Upper lobe of right lung (tissue), 1 donor: ENCODE data around the gene CASP4. TPM values are rescaled to one million over a fixed set of nuclear protein-coding genes. Genes with fewer than 3 reads are reported as not detected.
A peak's percentile ranks its signal among the peaks of the same experiment; 100 is the strongest.

Experiments
- ATAC-seq: fragments of 200-7000 bp; cut with Tn5 transposase; one replicate; pipeline ENCODE4 v1.9.1; 2020; ENCODE audit warnings: mild to moderate bottlenecking, moderate library complexity
- DNase-seq: peaks from one replicate; pipeline ENCODE4 v3.0.0-alpha.2; 2020
- H3K27ac ChIP-seq: fragments of 200-600 bp; one replicate; pipeline ENCODE4 v1.8.0; 2022
- H3K27me3 ChIP-seq: fragments of 200-600 bp; one replicate; pipeline ENCODE4 v1.8.0; 2022; ENCODE audit warnings: mild to moderate bottlenecking
- H3K36me3 ChIP-seq: fragments of 200-600 bp; one replicate; pipeline ENCODE4 v1.8.0; 2022
- H3K4me1 ChIP-seq: fragments of 200-600 bp; one replicate; pipeline ENCODE4 v1.8.0; 2022
- H3K4me3 ChIP-seq: fragments of 200-600 bp; one replicate; pipeline ENCODE4 v1.8.0; 2022; ENCODE audit warnings: mild to moderate bottlenecking
- H3K9me3 ChIP-seq: fragments of 200-600 bp; one replicate; pipeline ENCODE4 v1.8.0; 2022
- CTCF ChIP-seq: fragments of 200-600 bp; IDR thresholded peaks from one replicate; pipeline ENCODE4 v1.8.0; 2022; ENCODE audit warnings: antibody characterized with exemption
- intact Hi-C: fragments of 100-400 bp; cut with DNase I; formaldehyde crosslinking; loops from one replicate; pipeline ENCODE4 v1.11.0; 2022
- long read RNA-seq: library from polyadenylated mRNA; unstranded; transcript quantifications from one replicate; pipeline ENCODE4 v2.0.0, GENCODE V29; 2021
- total RNA-seq: library from RNA; stranded (reverse); fragmentation: NEBNext Ultra II Directional; extraction: Animal tissue kit (Norgen Biotek cat#: 25700); gene quantifications from one replicate; pipeline ENCODE4 v1.2.1, GENCODE V29; 2021
- donor health status: DM: no; HTN: yes; CAD: no; lungs with severe emphysema.

The CASP4 gene
- total RNA-seq: 101 TPM
- long read RNA-seq, transcript CASP4-203 (9 exons, 2,158 nt): major isoform, 58 of 72 reads
- long read RNA-seq, partial matches to known transcripts: 5 of 72 reads
- long read RNA-seq, other reads (novel, unspliced or antisense): 9 of 72 reads

- H3K9me3 ChIP-seq: no peaks in the 10 kb centered on the region
- intact Hi-C loops: no loop called here
- TF ChIP-seq CTCF: no peak
- no peaks in the 10 kb centered on the region for H3K36me3 ChIP-seq
- peaks cover 26% of the 10 kb centered on the region for H3K4me1 ChIP-seq
- DNase-seq: no peak
- H3K4me3 ChIP-seq: peak within 1 kb of the TSS; percentile 62
- ATAC-seq: peak; percentile 89
- peak within 1 kb of the TSS; percentile 93 for H3K27ac ChIP-seq
- no peaks in the 10 kb centered on the region for H3K27me3 ChIP-seq
These were observed at the start of gene CASP4 for GRCh38 chr11:104968355-104968855. CASP4 (minus strand) TSS chr11:104968574; CDS start chr11:104968525, 49 bp downstream.

- intact Hi-C loops: no loop called here
- Histone ChIP-seq H3K36me3 (no peaks in the 10 kb centered on the region), H3K4me1 (no peaks in the 10 kb centered on the region), H3K27me3 (no peaks in the 10 kb centered on the region), H3K27ac (no peak overlapping the region), H3K9me3 (no peaks in the 10 kb centered on the region), H3K4me3 (no peak overlapping the region)
- DNase-seq (no peak), ATAC-seq (no peak)
- no peak for TF ChIP-seq CTCF
These were observed 39.1 kb upstream of the CASP4 start for GRCh38 chr11:105007463-105007862.

- Histone ChIP-seq H3K27me3 (no peaks in the 10 kb centered on the region), H3K9me3 (no peaks in the 10 kb centered on the region), H3K4me3 (no peak overlapping the region), H3K27ac (no peak overlapping the region), H3K36me3 (no peaks in the 10 kb centered on the region), H3K4me1 (no peaks in the 10 kb centered on the region)
- no peak for ATAC-seq
- intact Hi-C loops: no loop called here
- no peak for DNase-seq
- TF ChIP-seq CTCF: no peak
These were observed 37.1 kb upstream of the CASP4 start for GRCh38 chr11:105005451-105005845.

GRCh38 chr11:105004021-105004420, 35.6 kb upstream of the CASP4 start:
- DNase-seq: no peak
- Histone ChIP-seq H3K4me1 (no peaks in the 10 kb centered on the region), H3K4me3 (no peak overlapping the region), H3K36me3 (no peaks in the 10 kb centered on the region), H3K27me3 (no peaks in the 10 kb centered on the region), H3K27ac (no peak overlapping the region), H3K9me3 (no peaks in the 10 kb centered on the region)
- intact Hi-C loops: no loop called here
- no peak for ATAC-seq
- no peak for TF ChIP-seq CTCF

GRCh38 chr11:105003151-105003550, 34.8 kb upstream of the CASP4 start:
- ATAC-seq (no peak), DNase-seq (no peak)
- H3K36me3 ChIP-seq: no peaks in the 10 kb centered on the region
- H3K27ac ChIP-seq: no peak overlapping the region
- no peak for TF ChIP-seq CTCF
- no peak overlapping the region for H3K4me3 ChIP-seq
- no peaks in the 10 kb centered on the region for H3K27me3 ChIP-seq
- no peaks in the 10 kb centered on the region for H3K9me3 ChIP-seq
- H3K4me1 ChIP-seq: no peaks in the 10 kb centered on the region
- intact Hi-C loops: no loop called here

GRCh38 chr11:105000797-105001196, 32.4 kb upstream of the CASP4 start:
- peak; percentile 64 for TF ChIP-seq CTCF
- H3K27ac ChIP-seq: no peak overlapping the region
- H3K9me3 ChIP-seq: no peaks in the 10 kb centered on the region
- no peak for DNase-seq
- peak; percentile 87 for ATAC-seq
- intact Hi-C loops: no loop called here
- H3K36me3 ChIP-seq: no peaks in the 10 kb centered on the region
- H3K4me3 ChIP-seq: no peak overlapping the region
- no peaks in the 10 kb centered on the region for H3K4me1 ChIP-seq
- no peaks in the 10 kb centered on the region for H3K27me3 ChIP-seq
